ENCODE results near the gene GPATCH1. TPM values are rescaled to one million over a fixed set of nuclear protein-coding genes. Genes with fewer than 3 reads are reported as not detected.
A peak's percentile ranks its signal among the peaks of the same experiment; 100 is the strongest.

Gene GPATCH1
- total and polyA plus RNA-seq, 9 of the 15 experiments (the other 6 are each of a cell fraction or from before 2014, with no cell fraction given): 3.7 to 9.7 (median 7.7) TPM

DNA sequence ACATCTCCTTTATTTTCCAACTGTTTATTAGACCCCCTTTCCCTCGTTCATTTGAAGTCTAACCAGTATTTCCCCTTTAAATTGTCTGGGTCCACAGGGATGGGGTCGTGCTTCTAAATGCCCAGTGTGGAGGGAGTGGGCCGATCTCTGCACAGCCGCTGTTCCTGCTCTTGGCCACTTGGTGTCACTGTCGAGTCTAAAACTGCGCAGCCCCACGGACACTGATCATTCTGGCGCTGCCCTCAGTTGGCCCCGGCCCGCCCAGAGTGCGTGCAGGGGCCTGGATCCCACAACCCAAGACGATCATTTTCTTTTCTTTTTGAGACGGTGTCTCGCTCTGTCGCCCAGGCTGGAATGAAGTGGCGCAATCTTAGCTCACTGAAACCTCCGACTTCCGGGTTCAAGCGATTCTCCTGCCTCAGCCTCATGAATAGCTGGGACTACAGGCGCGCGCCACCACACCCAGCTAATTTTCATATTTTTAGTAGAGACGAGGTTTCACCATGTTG, 63.0 kb downstream of the GPATCH1 start (continued):
- no peak for TF ChIP-seq ZNF699 (CRISPR knock-in tag; IDR thresholded peaks at IDR 0.05; ENCODE audit: insufficient replicate concordance)
- TF ChIP-seq CXXC5 (CRISPR knock-in tag; IDR thresholded peaks at IDR 0.05): peak; percentile 63
- TF ChIP-seq STAG1 (CRISPR knock-in tag; IDR thresholded peaks at IDR 0.05; ENCODE audit: borderline replicate concordance): no peak
- TF ChIP-seq HINFP (tag; conservative IDR thresholded peaks at IDR 0.05; ENCODE audit: low read depth): no peak
- no peak for TF ChIP-seq ZBTB12 (CRISPR knock-in tag; IDR thresholded peaks at IDR 0.05)
- no peak for TF ChIP-seq MCM7 (IDR thresholded peaks at IDR 0.05)
- no peak for TF ChIP-seq CBX8 (IDR thresholded peaks at IDR 0.05; ENCODE audit: borderline replicate concordance, extremely low read depth, low read depth, low read length, poor library complexity, severe bottlenecking)
- no peak for TF ChIP-seq NELFE (IDR thresholded peaks at IDR 0.05; ENCODE audit: insufficient read depth, insufficient read length)
- TF ChIP-seq SRSF3 (IDR thresholded peaks at IDR 0.05; ENCODE audit: insufficient read depth, low read length): no peak
- no peak for TF ChIP-seq CBX2 (IDR thresholded peaks at IDR 0.05; ENCODE audit: insufficient read depth, low read length, poor library complexity, severe bottlenecking)
- TF ChIP-seq, protein P1, sequence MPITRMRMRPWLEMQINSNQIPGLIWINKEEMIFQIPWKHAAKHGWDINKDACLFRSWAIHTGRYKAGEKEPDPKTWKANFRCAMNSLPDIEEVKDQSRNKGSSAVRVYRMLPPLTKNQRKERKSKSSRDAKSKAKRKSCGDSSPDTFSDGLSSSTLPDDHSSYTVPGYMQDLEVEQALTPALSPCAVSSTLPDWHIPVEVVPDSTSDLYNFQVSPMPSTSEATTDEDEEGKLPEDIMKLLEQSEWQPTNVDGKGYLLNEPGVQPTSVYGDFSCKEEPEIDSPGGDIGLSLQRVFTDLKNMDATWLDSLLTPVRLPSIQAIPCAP (CRISPR knock-in tag; IDR thresholded peaks at IDR 0.05; ENCODE audit: borderline replicate concordance): no peak
- no peak for TF ChIP-seq ZBTB9 (CRISPR knock-in tag; IDR thresholded peaks at IDR 0.05)
- TF ChIP-seq, protein P2, sequence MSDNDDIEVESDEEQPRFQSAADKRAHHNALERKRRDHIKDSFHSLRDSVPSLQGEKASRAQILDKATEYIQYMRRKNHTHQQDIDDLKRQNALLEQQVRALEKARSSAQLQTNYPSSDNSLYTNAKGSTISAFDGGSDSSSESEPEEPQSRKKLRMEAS (CRISPR knock-in tag; IDR thresholded peaks at IDR 0.05): no peak
- no peak for TF ChIP-seq BRCA1 (IDR thresholded peaks at IDR 0.05)
- no peak for TF ChIP-seq BRCA1 (CRISPR knock-in tag; IDR thresholded peaks at IDR 0.05)
- TF ChIP-seq ARID2 (IDR thresholded peaks at IDR 0.05): peak; percentile 44; the same call in 1 of the 2 replicates
- TF ChIP-seq RCOR1 (IDR thresholded peaks at IDR 0.05; ENCODE audit: borderline replicate concordance in 1 of 2, low read depth in 2 of 2, low read length in 2 of 2): peak in 1 of 2 experiments; percentile 41; a peak in 1 of 4 replicates
- no peak for TF ChIP-seq SRSF7 (optimal IDR thresholded peaks at IDR 0.05; ENCODE audit: low read depth, low read length)
- TF ChIP-seq CEBPB (tag; IDR thresholded peaks at IDR 0.05): no peak
- no peak for TF ChIP-seq DPF2 (IDR thresholded peaks at IDR 0.05)
- no peak for TF ChIP-seq ZSCAN32 (CRISPR knock-in tag; IDR thresholded peaks at IDR 0.05)
- no peak for TF ChIP-seq ZNF79 (CRISPR knock-in tag; IDR thresholded peaks at IDR 0.05; ENCODE audit: low read depth)
- no peak for TF ChIP-seq SLC30A9 (CRISPR knock-in tag; IDR thresholded peaks at IDR 0.05)
- TF ChIP-seq KLF10 (CRISPR knock-in tag; IDR thresholded peaks at IDR 0.05): no peak
- peak; percentile 62; the same call in 1 of the 2 replicates for TF ChIP-seq CC2D1A (IDR thresholded peaks at IDR 0.05)
- no peak for TF ChIP-seq ZNF561 (CRISPR knock-in tag; conservative IDR thresholded peaks at IDR 0.05)

All from K562 (cell line).